SK-N-MC (cell line): ENCODE measurements around the gene INHBC.
"Not testable (repeated sequence)": the region's sequence is repeated elsewhere in the genome, so short reads cannot be mapped to it uniquely, and the experiment has no call there.

Source experiments
- DNase-seq: peaks from one replicate; pipeline ENCODE4 v3.0.0-alpha.2; 2011; ENCODE audit warnings: low read depth, low spot score
- H3K27ac ChIP-seq: fragments of 200-600 bp; sonication (generic); 2 replicates; pipeline ENCODE4 v1.5.1; 2016; ENCODE audit warnings: mixed run types
- H3K36me3 ChIP-seq: fragments of 200-600 bp; sonication (generic); 2 replicates; pipeline ENCODE4 v1.6.1; 2017; ENCODE audit warnings: antibody characterized with exemption, low read length, mixed read lengths; ENCODE audit not compliant: insufficient read depth
- H3K4me3 ChIP-seq: fragments of 200-600 bp; sonication (generic); 2 replicates; pipeline ENCODE4 v1.5.1; 2016
- H3K9ac ChIP-seq: fragments of 200-600 bp; sonication (generic); 2 replicates; pipeline ENCODE4 v1.8.0; 2017; ENCODE audit warnings: mixed run types, mixed read lengths; ENCODE audit not compliant: insufficient read length
- H3K9me3 ChIP-seq: fragments of 200-600 bp; sonication (generic); 2 replicates; pipeline ENCODE4 v1.6.1; 2017; ENCODE audit warnings: low read depth, mild to moderate bottlenecking, antibody characterized with exemption, low read length, moderate library complexity, mixed read lengths
- EZH2 ChIP-seq: fragments of 200-600 bp; sonication (generic); IDR thresholded peaks from one replicate; pipeline ENCODE4 v1.6.1; 2017; ENCODE audit warnings: antibody characterized with exemption
- FOXP2 ChIP-seq: optimal IDR thresholded peaks from 2 replicates; pipeline ENCODE3; 2011; ENCODE audit warnings: mild to moderate bottlenecking, moderate library complexity; ENCODE audit not compliant: insufficient read depth; ENCODE audit errors: extremely low read length, control extremely low read depth
- POLR2AphosphoS5 ChIP-seq: IDR thresholded peaks from 2 replicates; pipeline ENCODE4 v1.6.1; 2012; ENCODE audit warnings: mild to moderate bottlenecking, low read depth, low read length, borderline replicate concordance

The INHBC gene

GRCh38 chr12:57490126-57490525, 55.5 kb downstream of the INHBC start:
- Histone ChIP-seq H3K4me3 (no peak overlapping the region), H3K36me3 (peaks cover 50% of the 10 kb centered on the region), H3K9me3 (no peaks in the 10 kb centered on the region), H3K27ac (no peak overlapping the region; the same call in 1 of the 2 replicates), H3K9ac (no peak overlapping the region)
- DNase-seq, result no peak
- TF ChIP-seq EZH2 (no peak), POLR2AphosphoS5 (no peak), FOXP2 (no peak)

GRCh38 chr12:57491393-57492280, 57.1 kb downstream of the INHBC start:
- DNase-seq, result no peak
- Histone ChIP-seq H3K9me3 (no peaks in the 10 kb centered on the region), H3K36me3 (peaks cover 59% of the 10 kb centered on the region), H3K4me3 (no peak overlapping the region), H3K9ac (no peak overlapping the region), H3K27ac (no peak overlapping the region)
- TF ChIP-seq FOXP2, result no peak
- TF ChIP-seq POLR2AphosphoS5, result no peak
- TF ChIP-seq EZH2, result no peak

- not testable (repeated sequence) for H3K27ac ChIP-seq, DNase-seq
- H3K36me3 ChIP-seq, result peaks cover 72% of the 10 kb centered on the region
Measured at GRCh38 chr12:57495051-57495701, 60.6 kb downstream of the INHBC start.

GRCh38 chr12:57496822-57497221, 62.2 kb downstream of the INHBC start:
- TF ChIP-seq FOXP2, result no peak
- peak; percentile 30; the same call in 1 of the 2 replicates for TF ChIP-seq POLR2AphosphoS5
- TF ChIP-seq EZH2, result no peak
- Histone ChIP-seq H3K27ac (no peak overlapping the region), H3K9me3 (no peaks in the 10 kb centered on the region), H3K9ac (no peak overlapping the region), H3K4me3 (no peak overlapping the region), H3K36me3 (peaks cover 72% of the 10 kb centered on the region)
- no peak for DNase-seq

More at GRCh38 chr12:57495051-57495701, 60.6 kb downstream of the INHBC start:
- not testable (repeated sequence) for H3K9me3 ChIP-seq, H3K9ac ChIP-seq, H3K4me3 ChIP-seq

- Histone ChIP-seq H3K27ac (no peak overlapping the region), H3K36me3 (peaks cover 73% of the 10 kb centered on the region), H3K9me3 (no peaks in the 10 kb centered on the region), H3K4me3 (no peak overlapping the region), H3K9ac (no peak overlapping the region)
- TF ChIP-seq POLR2AphosphoS5, result no peak
- no peak for TF ChIP-seq FOXP2
- no peak for TF ChIP-seq EZH2
- no peak for DNase-seq
Measured at GRCh38 chr12:57497223-57498131, 62.9 kb downstream of the INHBC start.

- Histone ChIP-seq H3K9ac (no peak overlapping the region), H3K4me3 (no peak overlapping the region), H3K27ac (no peak overlapping the region), H3K36me3 (peaks cover 74% of the 10 kb centered on the region), H3K9me3 (no peaks in the 10 kb centered on the region)
- no peak for DNase-seq
- TF ChIP-seq POLR2AphosphoS5 (no peak), FOXP2 (no peak), EZH2 (no peak)
Measured at GRCh38 chr12:57498132-57498502, 63.5 kb downstream of the INHBC start.

- no peak for TF ChIP-seq FOXP2
- TF ChIP-seq POLR2AphosphoS5, result no peak
- Histone ChIP-seq H3K9me3 (no peaks in the 10 kb centered on the region), H3K9ac (no peak overlapping the region), H3K27ac (no peak overlapping the region), H3K36me3 (peaks cover 78% of the 10 kb centered on the region), H3K4me3 (no peak overlapping the region)
- DNase-seq, result no peak
Measured at GRCh38 chr12:57498571-57498970, 64.0 kb downstream of the INHBC start.

- Histone ChIP-seq H3K9ac (no peak overlapping the region), H3K9me3 (no peaks in the 10 kb centered on the region), H3K27ac (no peak overlapping the region), H3K4me3 (no peak overlapping the region), H3K36me3 (peaks cover 90% of the 10 kb centered on the region)
- no peak for DNase-seq
- TF ChIP-seq FOXP2, result no peak
- no peak for TF ChIP-seq POLR2AphosphoS5
- TF ChIP-seq EZH2, result no peak
Measured at GRCh38 chr12:57500213-57500612, 65.6 kb downstream of the INHBC start.
